ENCODE measurements around the gene YES1. TPM values are rescaled to one million over a fixed set of nuclear protein-coding genes. Genes with fewer than 3 reads are reported as not detected.

Gene YES1
- total and polyA plus RNA-seq, 2 of the 13 experiments (the other 11 are each of a cell fraction or from before 2014, with no cell fraction given), result 17.2 to 70.8 TPM

DNA sequence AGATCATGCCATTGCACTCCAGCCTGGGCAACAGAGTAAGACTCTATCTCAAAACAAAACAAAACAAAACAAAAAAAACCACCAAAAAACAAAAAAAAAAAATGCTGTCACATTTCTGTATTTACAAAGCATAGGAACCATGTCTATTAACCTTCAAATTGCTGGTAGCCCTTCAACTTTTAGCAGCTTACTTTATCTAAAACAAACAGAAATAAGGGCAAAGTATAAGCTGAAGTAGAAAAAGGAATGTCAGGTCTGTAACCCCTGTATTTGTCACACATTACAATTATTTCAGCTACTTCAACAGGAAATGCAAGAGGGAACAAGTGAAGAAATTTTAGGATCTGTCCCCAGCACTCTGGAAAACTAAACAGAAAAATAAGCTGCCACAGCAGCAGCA is 129.2 kb downstream of the YES1 start:
- no peak overlapping the region for H3K4me3 ChIP-seq (replicated peaks in 1 of 3; ENCODE audit: insufficient read depth in 1 of 3, low read depth in 2 of 3, low read length in 3 of 3)
- H2AFZ ChIP-seq (ENCODE audit: low read length), result no peak overlapping the region
- no peaks in the 10 kb centered on the region for H3K79me2 ChIP-seq (ENCODE audit: insufficient read depth, low read length)
- H3K9me3 ChIP-seq (ENCODE audit: low read length), result no peaks in the 10 kb centered on the region
- DNase-seq (ENCODE audit: low spot score) (peak; percentile 51), ATAC-seq (peak; percentile 61), FAIRE-seq (no peak)
- H3K4me1 ChIP-seq (ENCODE audit: insufficient read depth, low read length), result peaks cover 31% of the 10 kb centered on the region
- ChIA-PET CTCF (ENCODE audit: low intra/inter-chr PET ratio, low total read pairs) (no interaction called here), POLR2A (interaction anchor here (0.7 to 1.5 kb wide), 5 partner anchors 10 to 130 kb away, joined by 3 to 8 read pairs (median 5); partner anchors contain the start of gene ENOSF1)
- BruUV-seq (replicated peaks), result no TSS peak
- H3K27me3 ChIP-seq (ENCODE audit: control insufficient read depth in 1 of 2, insufficient read depth in 2 of 2, low read length in 2 of 2), result no peaks in the 10 kb centered on the region
- H3K4me2 ChIP-seq (ENCODE audit: low read depth, low read length), result peak overlapping the region; percentile 38
- intact Hi-C loops (cut with micrococcal nuclease; ENCODE audit: unreplicated experiment), result no loop called here
- H4K20me1 ChIP-seq (ENCODE audit: insufficient read depth, low read length), result peaks cover 8% of the 10 kb centered on the region; the same call in 1 of the 2 replicates
- H3K36me3 ChIP-seq (replicated peaks in 1 of 2; ENCODE audit: control insufficient read depth in 1 of 2, insufficient read depth in 2 of 2, low read length in 2 of 2), result peaks cover 29 to 54% of the 10 kb centered on the region in 2 experiments; a peak in 4 of 5 replicates
- H3K27ac ChIP-seq (ENCODE audit: extremely low read length, insufficient read depth, low read length), result peak overlapping the region; percentile 55
- H3K9ac ChIP-seq (ENCODE audit: insufficient read depth, low read depth, low read length), result no peak overlapping the region
- in situ Hi-C loops (cut with HindIII; ENCODE audit: extremely low pct_ligation_motif_present, low pct_unique_long_range_greater_than_20kb), result no loop called here
- TF ChIP-seq NFYB (CRISPR knock-in tag; IDR thresholded peaks at IDR 0.05), result no peak
- no peak for TF ChIP-seq ZNF10 (CRISPR knock-in tag; IDR thresholded peaks at IDR 0.05; ENCODE audit: borderline replicate concordance, low read depth)
- TF ChIP-seq ZNF333 (CRISPR knock-in tag; IDR thresholded peaks at IDR 0.05; ENCODE audit: borderline replicate concordance), result no peak
- TF ChIP-seq SRF (IDR thresholded peaks at IDR 0.05; ENCODE audit: low read depth, low read length), result no peak
- no peak for TF ChIP-seq ZNF788 (CRISPR knock-in tag; IDR thresholded peaks at IDR 0.05; ENCODE audit: borderline replicate concordance)
- no peak for TF ChIP-seq CCAR2 (optimal IDR thresholded peaks at IDR 0.05; ENCODE audit: low read depth, low read length)
- TF ChIP-seq, protein P1, sequence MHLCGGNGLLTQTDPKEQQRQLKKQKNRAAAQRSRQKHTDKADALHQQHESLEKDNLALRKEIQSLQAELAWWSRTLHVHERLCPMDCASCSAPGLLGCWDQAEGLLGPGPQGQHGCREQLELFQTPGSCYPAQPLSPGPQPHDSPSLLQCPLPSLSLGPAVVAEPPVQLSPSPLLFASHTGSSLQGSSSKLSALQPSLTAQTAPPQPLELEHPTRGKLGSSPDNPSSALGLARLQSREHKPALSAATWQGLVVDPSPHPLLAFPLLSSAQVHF (CRISPR knock-in tag; IDR thresholded peaks at IDR 0.05), result no peak
- no peak for TF ChIP-seq ZC3H4 (CRISPR knock-in tag; IDR thresholded peaks at IDR 0.05; ENCODE audit: borderline replicate concordance)
- TF ChIP-seq KLF15 (CRISPR knock-in tag; IDR thresholded peaks at IDR 0.05; ENCODE audit: borderline replicate concordance), result no peak
- no peak for TF ChIP-seq ZSCAN22 (CRISPR knock-in tag; IDR thresholded peaks at IDR 0.05)
- no peak for TF ChIP-seq ZNF660 (CRISPR knock-in tag; IDR thresholded peaks at IDR 0.05; ENCODE audit: borderline replicate concordance, low read depth)
- no peak for TF ChIP-seq MLLT10 (CRISPR knock-in tag; IDR thresholded peaks at IDR 0.05)
- TF ChIP-seq FOXK2 (IDR thresholded peaks at IDR 0.05), result 0 out of 2 replicates have a peak, but pooled peaks have one; percentile 22
- no peak for TF ChIP-seq ZNF33B (CRISPR knock-in tag; IDR thresholded peaks at IDR 0.05)
- TF ChIP-seq ZNF512B (CRISPR knock-in tag; IDR thresholded peaks at IDR 0.05; ENCODE audit: borderline replicate concordance), result no peak
- TF ChIP-seq, protein P2, sequence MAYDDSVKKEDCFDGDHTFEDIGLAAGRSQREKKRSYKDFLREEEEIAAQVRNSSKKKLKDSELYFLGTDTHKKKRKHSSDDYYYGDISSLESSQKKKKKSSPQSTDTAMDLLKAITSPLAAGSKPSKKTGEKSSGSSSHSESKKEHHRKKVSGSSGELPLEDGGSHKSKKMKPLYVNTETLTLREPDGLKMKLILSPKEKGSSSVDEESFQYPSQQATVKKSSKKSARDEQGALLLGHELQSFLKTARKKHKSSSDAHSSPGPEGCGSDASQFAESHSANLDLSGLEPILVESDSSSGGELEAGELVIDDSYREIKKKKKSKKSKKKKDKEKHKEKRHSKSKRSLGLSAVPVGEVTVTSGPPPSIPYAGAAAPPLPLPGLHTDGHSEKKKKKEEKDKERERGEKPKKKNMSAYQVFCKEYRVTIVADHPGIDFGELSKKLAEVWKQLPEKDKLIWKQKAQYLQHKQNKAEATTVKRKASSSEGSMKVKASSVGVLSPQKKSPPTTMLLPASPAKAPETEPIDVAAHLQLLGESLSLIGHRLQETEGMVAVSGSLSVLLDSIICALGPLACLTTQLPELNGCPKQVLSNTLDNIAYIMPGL (CRISPR knock-in tag; IDR thresholded peaks at IDR 0.05; ENCODE audit: borderline replicate concordance in 1 of 2, low read depth in 1 of 2), result no peak
- TF ChIP-seq HDAC2 (CRISPR knock-in tag; IDR thresholded peaks at IDR 0.05), result no peak
- TF ChIP-seq, protein P3, sequence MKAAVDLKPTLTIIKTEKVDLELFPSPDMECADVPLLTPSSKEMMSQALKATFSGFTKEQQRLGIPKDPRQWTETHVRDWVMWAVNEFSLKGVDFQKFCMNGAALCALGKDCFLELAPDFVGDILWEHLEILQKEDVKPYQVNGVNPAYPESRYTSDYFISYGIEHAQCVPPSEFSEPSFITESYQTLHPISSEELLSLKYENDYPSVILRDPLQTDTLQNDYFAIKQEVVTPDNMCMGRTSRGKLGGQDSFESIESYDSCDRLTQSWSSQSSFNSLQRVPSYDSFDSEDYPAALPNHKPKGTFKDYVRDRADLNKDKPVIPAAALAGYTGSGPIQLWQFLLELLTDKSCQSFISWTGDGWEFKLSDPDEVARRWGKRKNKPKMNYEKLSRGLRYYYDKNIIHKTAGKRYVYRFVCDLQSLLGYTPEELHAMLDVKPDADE (CRISPR knock-in tag; IDR thresholded peaks at IDR 0.05), result no peak

Measured in HepG2 (cell line).